SIG-M5 treated with dmso at 0.1 percent for 504 hours (cell line): ENCODE measurements around the gene CCNB3.

ENCODE experiments used
- DNase-seq: peaks from one replicate; lab custom pipeline; 2025; ENCODE audit not compliant: unreplicated experiment; lab: John Stamatoyannopoulos, UW

Gene CCNB3

GRCh38 chrX:50372966-50373365, 168.4 kb downstream of the CCNB3 start:
- peak; percentile 10 for DNase-seq

- no peak for DNase-seq
Measured at GRCh38 chrX:50375481-50376267, 171.1 kb downstream of the CCNB3 start.

- DNase-seq = no peak
Measured at GRCh38 chrX:50381729-50382415, 177.3 kb downstream of the CCNB3 start.

- DNase-seq = no peak
Measured at GRCh38 chrX:50386520-50386919, 182.0 kb downstream of the CCNB3 start.

GRCh38 chrX:50393902-50394301, 189.3 kb downstream of the CCNB3 start:
- DNase-seq = no peak
